Neural crest cell (in vitro differentiated cells): ENCODE measurements around the gene AGPAT4. TPM values are rescaled to one million over a fixed set of nuclear protein-coding genes. Genes with fewer than 3 reads are reported as not detected.

Source experiments
- DNase-seq: peaks from one replicate; pipeline ENCODE4 v3.0.0; 2021; ENCODE audit warnings: low read depth, mixed read lengths, low spot score
- H3K27ac Mint-ChIP-seq: one replicate; pipeline ENCODE4 v1.8.0; 2021; ENCODE audit warnings: mild to moderate bottlenecking, mixed read lengths; ENCODE audit not compliant: unreplicated experiment
- H3K27me3 Mint-ChIP-seq: 2 replicates; pipeline ENCODE4 v1.8.0; 2021; ENCODE audit warnings: low read depth, mild to moderate bottlenecking, mixed read lengths
- H3K36me3 Mint-ChIP-seq: 2 replicates; pipeline ENCODE4 v1.8.0; 2021; ENCODE audit warnings: low read depth, mild to moderate bottlenecking, mixed read lengths
- H3K4me1 Mint-ChIP-seq: 2 replicates; pipeline ENCODE4 v1.8.0; 2021; ENCODE audit warnings: mixed read lengths
- H3K4me3 Mint-ChIP-seq: one replicate; pipeline ENCODE4 v1.8.0; 2021; ENCODE audit warnings: mild to moderate bottlenecking, mixed read lengths
- H3K9me3 Mint-ChIP-seq: 2 replicates; pipeline ENCODE4 v1.8.0; 2021; ENCODE audit warnings: mixed read lengths
- CTCF ChIP-seq: fragments of 200-600 bp; sonication (generic); conservative IDR thresholded peaks from 2 replicates; pipeline ENCODE4 v1.5.0; 2021; ENCODE audit warnings: antibody characterized with exemption, mild to moderate bottlenecking
- total RNA-seq: library from RNA; stranded (reverse); gene quantifications from 2 replicates; pipeline ENCODE4 v1.2.1, GENCODE V29; 2021

Gene AGPAT4
- total RNA-seq, 1 donor from 2014 or later: 37.6 TPM

- no peak for TF ChIP-seq CTCF
- Mint-ChIP-seq H3K27ac (no peak overlapping the region), H3K4me1 (no peaks in the 10 kb centered on the region), H3K9me3 (peaks cover 15% of the 10 kb centered on the region), H3K27me3 (no peaks in the 10 kb centered on the region), H3K36me3 (peaks cover 52% of the 10 kb centered on the region), H3K4me3 (no peak overlapping the region)
- DNase-seq: no peak
Measured at GRCh38 chr6:161115468-161115867, 158.4 kb downstream of the AGPAT4 start.

- DNase-seq: no peak
- Mint-ChIP-seq H3K27me3 (no peaks in the 10 kb centered on the region), H3K4me3 (no peak overlapping the region), H3K36me3 (peaks cover 38% of the 10 kb centered on the region), H3K27ac (no peak overlapping the region), H3K4me1 (no peaks in the 10 kb centered on the region), H3K9me3 (no peaks in the 10 kb centered on the region)
- TF ChIP-seq CTCF: no peak
Measured at GRCh38 chr6:161111261-161111660, 162.6 kb downstream of the AGPAT4 start.

GRCh38 chr6:161110028-161110779, 163.7 kb downstream of the AGPAT4 start:
- no peaks in the 10 kb centered on the region for H3K4me1 Mint-ChIP-seq
- H3K9me3 Mint-ChIP-seq: no peaks in the 10 kb centered on the region
- no peak for TF ChIP-seq CTCF
- no peak overlapping the region for H3K27ac Mint-ChIP-seq
- peaks cover 37% of the 10 kb centered on the region for H3K36me3 Mint-ChIP-seq
- H3K4me3 Mint-ChIP-seq: no peak overlapping the region
- no peaks in the 10 kb centered on the region for H3K27me3 Mint-ChIP-seq
- no peak for DNase-seq

- Mint-ChIP-seq H3K9me3 (no peaks in the 10 kb centered on the region), H3K4me1 (no peaks in the 10 kb centered on the region), H3K27ac (no peak overlapping the region), H3K36me3 (peaks cover 40% of the 10 kb centered on the region), H3K4me3 (no peak overlapping the region), H3K27me3 (no peaks in the 10 kb centered on the region)
- DNase-seq: no peak
- no peak for TF ChIP-seq CTCF
Measured at GRCh38 chr6:161109366-161109765, 164.5 kb downstream of the AGPAT4 start.

- Mint-ChIP-seq H3K36me3 (peaks cover 40% of the 10 kb centered on the region), H3K27me3 (no peaks in the 10 kb centered on the region), H3K4me1 (no peaks in the 10 kb centered on the region), H3K9me3 (no peaks in the 10 kb centered on the region), H3K27ac (no peak overlapping the region), H3K4me3 (no peak overlapping the region)
- no peak for TF ChIP-seq CTCF
- DNase-seq: no peak
Measured at GRCh38 chr6:161108916-161109315, 164.9 kb downstream of the AGPAT4 start.
